Measurements from ENCODE around the gene KCNMB1. TPM values are rescaled to one million over a fixed set of nuclear protein-coding genes. Genes with fewer than 3 reads are reported as not detected.

The KCNMB1 gene
- polyA plus RNA-seq, 1 donor from 2014 or later = not detected

- Histone ChIP-seq H3K9me2 (ENCODE audit: insufficient read depth, low read length) (no peaks in the 10 kb centered on the region), H3K9ac (ENCODE audit: low read length) (no peak overlapping the region), H3K27ac (ENCODE audit: low read length) (no peak overlapping the region), H3K9me3 (ENCODE audit: low read length) (no peaks in the 10 kb centered on the region), H3F3A (ENCODE audit: insufficient read depth, low read length, poor library complexity, severe bottlenecking) (no peaks in the 10 kb centered on the region), H3K79me2 (replicated peaks; ENCODE audit: insufficient read depth, low read length) (no peaks in the 10 kb centered on the region), H2AFZ (ENCODE audit: low read depth, low read length) (no peak overlapping the region), H4K20me1 (ENCODE audit: insufficient read depth) (no peaks in the 10 kb centered on the region), H3K27me3 (ENCODE audit: insufficient read depth, low read depth, low read length) (no peaks in the 10 kb centered on the region), H3K36me3 (ENCODE audit: insufficient read depth, low read length) (no peaks in the 10 kb centered on the region), H3K4me2 (ENCODE audit: low read length) (no peak overlapping the region), H3K4me3 (ENCODE audit: low read length) (no peak overlapping the region)
- no peak for TF ChIP-seq POLR2AphosphoS5 (IDR thresholded peaks at IDR 0.05)
- no peak for TF ChIP-seq EP300 (conservative IDR thresholded peaks at IDR 0.05; ENCODE audit: poor library complexity, severe bottlenecking)
- TF ChIP-seq, protein P1, sequence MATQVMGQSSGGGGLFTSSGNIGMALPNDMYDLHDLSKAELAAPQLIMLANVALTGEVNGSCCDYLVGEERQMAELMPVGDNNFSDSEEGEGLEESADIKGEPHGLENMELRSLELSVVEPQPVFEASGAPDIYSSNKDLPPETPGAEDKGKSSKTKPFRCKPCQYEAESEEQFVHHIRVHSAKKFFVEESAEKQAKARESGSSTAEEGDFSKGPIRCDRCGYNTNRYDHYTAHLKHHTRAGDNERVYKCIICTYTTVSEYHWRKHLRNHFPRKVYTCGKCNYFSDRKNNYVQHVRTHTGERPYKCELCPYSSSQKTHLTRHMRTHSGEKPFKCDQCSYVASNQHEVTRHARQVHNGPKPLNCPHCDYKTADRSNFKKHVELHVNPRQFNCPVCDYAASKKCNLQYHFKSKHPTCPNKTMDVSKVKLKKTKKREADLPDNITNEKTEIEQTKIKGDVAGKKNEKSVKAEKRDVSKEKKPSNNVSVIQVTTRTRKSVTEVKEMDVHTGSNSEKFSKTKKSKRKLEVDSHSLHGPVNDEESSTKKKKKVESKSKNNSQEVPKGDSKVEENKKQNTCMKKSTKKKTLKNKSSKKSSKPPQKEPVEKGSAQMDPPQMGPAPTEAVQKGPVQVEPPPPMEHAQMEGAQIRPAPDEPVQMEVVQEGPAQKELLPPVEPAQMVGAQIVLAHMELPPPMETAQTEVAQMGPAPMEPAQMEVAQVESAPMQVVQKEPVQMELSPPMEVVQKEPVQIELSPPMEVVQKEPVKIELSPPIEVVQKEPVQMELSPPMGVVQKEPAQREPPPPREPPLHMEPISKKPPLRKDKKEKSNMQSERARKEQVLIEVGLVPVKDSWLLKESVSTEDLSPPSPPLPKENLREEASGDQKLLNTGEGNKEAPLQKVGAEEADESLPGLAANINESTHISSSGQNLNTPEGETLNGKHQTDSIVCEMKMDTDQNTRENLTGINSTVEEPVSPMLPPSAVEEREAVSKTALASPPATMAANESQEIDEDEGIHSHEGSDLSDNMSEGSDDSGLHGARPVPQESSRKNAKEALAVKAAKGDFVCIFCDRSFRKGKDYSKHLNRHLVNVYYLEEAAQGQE (IDR thresholded peaks at IDR 0.05; ENCODE audit: borderline replicate concordance) = no peak
- no peak for TF ChIP-seq CTCF (IDR thresholded peaks at IDR 0.05; ENCODE audit: poor library complexity, severe bottlenecking)
- TF ChIP-seq MXI1 (conservative IDR thresholded peaks at IDR 0.05; ENCODE audit: poor library complexity, severe bottlenecking) = no peak
- no peak for TF ChIP-seq EZH2 (IDR thresholded peaks at IDR 0.05; ENCODE audit: borderline replicate concordance, insufficient read depth, low read length, poor library complexity, severe bottlenecking)
- no peak for TF ChIP-seq SMC3 (conservative IDR thresholded peaks at IDR 0.05; ENCODE audit: poor library complexity)
- TF ChIP-seq RAD21 (conservative IDR thresholded peaks at IDR 0.05) = no peak
- TF ChIP-seq TAF1 (IDR thresholded peaks at IDR 0.05; ENCODE audit: low read depth) = no peak
These were observed 57.1 kb downstream of the KCNMB1 start for GRCh38 chr5:170332058-170332457.

- no peak overlapping the region for H2AFZ ChIP-seq (ENCODE audit: low read depth, low read length)
- no peaks in the 10 kb centered on the region for H3K36me3 ChIP-seq (ENCODE audit: insufficient read depth, low read length)
- H3K27ac ChIP-seq (ENCODE audit: low read length) = no peak overlapping the region
- no peaks in the 10 kb centered on the region for H3K79me2 ChIP-seq (replicated peaks; ENCODE audit: insufficient read depth, low read length)
- no peaks in the 10 kb centered on the region for H4K20me1 ChIP-seq (ENCODE audit: insufficient read depth)
- no peaks in the 10 kb centered on the region for H3K9me3 ChIP-seq (ENCODE audit: low read length)
- no peaks in the 10 kb centered on the region for H3K9me2 ChIP-seq (ENCODE audit: insufficient read depth, low read length)
- no peak overlapping the region for H3K4me3 ChIP-seq (ENCODE audit: low read length)
- H3K4me2 ChIP-seq (ENCODE audit: low read length) = no peak overlapping the region
- TF ChIP-seq MXI1 (conservative IDR thresholded peaks at IDR 0.05; ENCODE audit: poor library complexity, severe bottlenecking) = no peak
- no peak for TF ChIP-seq EP300 (conservative IDR thresholded peaks at IDR 0.05; ENCODE audit: poor library complexity, severe bottlenecking)
- TF ChIP-seq CTCF (IDR thresholded peaks at IDR 0.05; ENCODE audit: poor library complexity, severe bottlenecking) = no peak
- no peak for TF ChIP-seq EZH2 (IDR thresholded peaks at IDR 0.05; ENCODE audit: borderline replicate concordance, insufficient read depth, low read length, poor library complexity, severe bottlenecking)
- TF ChIP-seq, protein P1 (IDR thresholded peaks at IDR 0.05; ENCODE audit: borderline replicate concordance) = no peak
- TF ChIP-seq SMC3 (conservative IDR thresholded peaks at IDR 0.05; ENCODE audit: poor library complexity) = no peak
- TF ChIP-seq RAD21 (conservative IDR thresholded peaks at IDR 0.05) = no peak
- TF ChIP-seq POLR2AphosphoS5 (IDR thresholded peaks at IDR 0.05) = no peak
- no peak for TF ChIP-seq TAF1 (IDR thresholded peaks at IDR 0.05; ENCODE audit: low read depth)
- no peak overlapping the region for H3K9ac ChIP-seq (ENCODE audit: low read length)
- H3F3A ChIP-seq (ENCODE audit: insufficient read depth, low read length, poor library complexity, severe bottlenecking) = no peaks in the 10 kb centered on the region
- no peaks in the 10 kb centered on the region for H3K27me3 ChIP-seq (ENCODE audit: insufficient read depth, low read depth, low read length)
These were observed 58.6 kb downstream of the KCNMB1 start for GRCh38 chr5:170330568-170331054.
